ENCODE measurements around the gene HOXA5.
A peak's percentile ranks its signal among the peaks of the same experiment; 100 is the strongest.

- TF ChIP-seq CTCF (IDR thresholded peaks at IDR 0.05) (no peak), POLR2AphosphoS5 (IDR thresholded peaks at IDR 0.05) (peak; percentile 2 to 39), EP300 (IDR thresholded peaks at IDR 0.05) (no peak)
Measured at GRCh38 chr7:27116031-27116961, 27.2 kb downstream of the HOXA5 start.

Measured in esophagus muscularis mucosa (tissue), 4 donors.